Measurements from ENCODE around the gene KCMF1.

- TF ChIP-seq NFIC (IDR thresholded peaks at IDR 0.05) (no peak), REST (IDR thresholded peaks at IDR 0.05; ENCODE audit: low read depth) (no peak)
Observed at GRCh38 chr2:85042330-85042729, 71.4 kb downstream of the KCMF1 start.
